Ascending aorta (tissue), 2 donors: ENCODE measurements around the gene MARK3. TPM values are rescaled to one million over a fixed set of nuclear protein-coding genes. Genes with fewer than 3 reads are reported as not detected.
"Not testable (repeated sequence)": the region's sequence is repeated elsewhere in the genome, so short reads cannot be mapped to it uniquely, and the experiment has no call there.

ENCODE experiments used
- DNase-seq, 2 donors: peaks; one replicate each; pipeline ENCODE4 v3.0.0-alpha.2; 2019; ENCODE audit warnings: low spot score in 2 of 2
- H3K27ac ChIP-seq, 2 donors: fragments of 200-600 bp; sonication (generic); one replicate each; pipeline ENCODE4 v1.5.1; 2016 to 2017; ENCODE audit warnings: mild to moderate bottlenecking in 1 of 2
- H3K27me3 ChIP-seq: fragments of 200-600 bp; sonication (generic); one replicate; pipeline ENCODE4 v1.5.1; 2017
- H3K36me3 ChIP-seq, 2 donors: fragments of 200-600 bp; sonication (generic); one replicate each; pipeline ENCODE4 v1.5.1; 2016
- H3K4me1 ChIP-seq, 2 donors: fragments of 200-600 bp; sonication (generic); one replicate each; pipeline ENCODE4 v1.5.1; 2016 to 2017; ENCODE audit warnings: mild to moderate bottlenecking in 1 of 2
- H3K4me3 ChIP-seq, 2 donors: fragments of 200-600 bp; sonication (generic); one replicate each; pipeline ENCODE4 v1.5.1; 2016 to 2017; ENCODE audit warnings: mild to moderate bottlenecking in 1 of 2
- H3K9me3 ChIP-seq, 2 donors: fragments of 200-600 bp; sonication (generic); one replicate each; pipeline ENCODE4 v1.5.1; 2016
- intact Hi-C: fragments of 100-400 bp; cut with DNase I; formaldehyde crosslinking; loops from one replicate; pipeline ENCODE4 v1.15.1; 2023
- total RNA-seq: library from RNA; depleted of rRNA; stranded (reverse); fragments of >200 nt; gene quantifications from one replicate; pipeline ENCODE4 v1.1.0, GENCODE V29; 2016
- TF ChIP-seq, protein P1 (sequence below), 3 experiments: fragments of 200-600 bp in 2 of 3; fragments of 450-650 bp in 1 of 3; sonication (generic) in 2 of 3; IDR thresholded peaks; one replicate each; pipeline ENCODE4 v1.5.1; 2016 to 2019; ENCODE audit warnings: antibody characterized with exemption in 3 of 3, mild to moderate bottlenecking in 1 of 3, moderate library complexity in 1 of 3

MARK3 gene
- total RNA-seq, 1 donor from 2014 or later = 78.1 TPM

DNA sequence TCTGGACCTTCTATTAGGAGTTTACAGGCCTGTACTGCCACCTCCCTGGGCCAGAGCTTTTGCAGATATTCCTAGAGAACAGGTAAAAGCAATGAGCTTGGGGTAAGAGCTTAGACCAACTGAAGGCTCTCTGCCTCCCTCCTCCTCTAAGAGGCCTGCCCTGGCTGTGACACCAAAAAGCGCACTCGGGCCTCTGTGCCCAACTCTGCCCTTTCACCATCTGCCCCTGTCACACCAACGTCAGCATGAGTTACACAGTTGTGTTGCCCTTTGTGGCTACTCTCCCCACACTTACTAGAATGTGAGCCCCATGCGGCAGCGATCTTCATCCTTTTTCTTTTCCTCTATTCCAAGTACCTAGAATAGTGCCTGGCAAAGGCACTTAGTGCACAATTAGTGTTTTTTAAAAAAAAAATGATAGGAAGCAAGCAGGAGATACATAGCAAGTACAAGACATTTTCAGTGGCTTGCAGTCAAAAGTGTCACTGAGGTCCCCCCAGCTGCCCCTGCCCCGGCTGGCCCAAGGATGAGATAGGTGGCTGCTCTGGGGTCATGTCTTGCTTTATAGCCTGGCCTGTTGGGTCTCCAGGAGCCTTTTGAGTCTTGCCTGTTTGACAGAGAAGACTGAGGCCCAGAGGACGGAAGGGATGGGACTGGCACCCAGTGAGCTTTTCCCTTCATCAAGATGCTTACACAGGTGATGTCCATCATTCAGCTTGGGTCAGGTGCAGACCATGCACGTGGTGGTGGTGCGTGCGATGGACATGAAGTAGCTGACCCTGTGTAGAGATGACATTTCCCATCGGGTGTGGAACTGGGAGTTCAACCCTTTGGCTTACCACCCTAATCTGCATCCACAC is 124.9 kb downstream of the MARK3 start:
- peaks cover 13 to 24% of the 10 kb centered on the region in 2 donors for H3K4me1 ChIP-seq
- H3K27ac ChIP-seq = no peak overlapping the region
- TF ChIP-seq, protein P1, sequence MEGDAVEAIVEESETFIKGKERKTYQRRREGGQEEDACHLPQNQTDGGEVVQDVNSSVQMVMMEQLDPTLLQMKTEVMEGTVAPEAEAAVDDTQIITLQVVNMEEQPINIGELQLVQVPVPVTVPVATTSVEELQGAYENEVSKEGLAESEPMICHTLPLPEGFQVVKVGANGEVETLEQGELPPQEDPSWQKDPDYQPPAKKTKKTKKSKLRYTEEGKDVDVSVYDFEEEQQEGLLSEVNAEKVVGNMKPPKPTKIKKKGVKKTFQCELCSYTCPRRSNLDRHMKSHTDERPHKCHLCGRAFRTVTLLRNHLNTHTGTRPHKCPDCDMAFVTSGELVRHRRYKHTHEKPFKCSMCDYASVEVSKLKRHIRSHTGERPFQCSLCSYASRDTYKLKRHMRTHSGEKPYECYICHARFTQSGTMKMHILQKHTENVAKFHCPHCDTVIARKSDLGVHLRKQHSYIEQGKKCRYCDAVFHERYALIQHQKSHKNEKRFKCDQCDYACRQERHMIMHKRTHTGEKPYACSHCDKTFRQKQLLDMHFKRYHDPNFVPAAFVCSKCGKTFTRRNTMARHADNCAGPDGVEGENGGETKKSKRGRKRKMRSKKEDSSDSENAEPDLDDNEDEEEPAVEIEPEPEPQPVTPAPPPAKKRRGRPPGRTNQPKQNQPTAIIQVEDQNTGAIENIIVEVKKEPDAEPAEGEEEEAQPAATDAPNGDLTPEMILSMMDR (IDR thresholded peaks at IDR 0.05) = no peak
- H3K9me3 ChIP-seq = no peaks in the 10 kb centered on the region
- no peaks in the 10 kb centered on the region for H3K27me3 ChIP-seq
- H3K4me3 ChIP-seq = no peak overlapping the region
- DNase-seq = no peak
- intact Hi-C loops = no loop called here
- H3K36me3 ChIP-seq = peaks cover 28 to 36% of the 10 kb centered on the region in 2 donors

- peaks cover 23 to 28% of the 10 kb centered on the region in 2 donors for H3K36me3 ChIP-seq
- H3K27me3 ChIP-seq = no peaks in the 10 kb centered on the region
- intact Hi-C loops = no loop called here
- peaks cover 13 to 24% of the 10 kb centered on the region in 2 donors for H3K4me1 ChIP-seq
- TF ChIP-seq, protein P1 (IDR thresholded peaks at IDR 0.05) = no peak
- peak overlapping the region; percentile 13 to 25 for H3K27ac ChIP-seq
- no peaks in the 10 kb centered on the region for H3K9me3 ChIP-seq
- H3K4me3 ChIP-seq = no peak overlapping the region
- no peak for DNase-seq
Measured at GRCh38 chr14:103510724-103511693, 125.8 kb downstream of the MARK3 start.

- not testable (repeated sequence) for H3K27me3 ChIP-seq, DNase-seq, H3K9me3 ChIP-seq
- Histone ChIP-seq H3K27ac (peak overlapping the region; percentile 89 to 94), H3K36me3 (peaks cover 23 to 28% of the 10 kb centered on the region in 2 donors), H3K4me1 (peaks cover 13 to 24% of the 10 kb centered on the region in 2 donors), H3K4me3 (peak overlapping the region in 1 of 2 donors; percentile 21)
- intact Hi-C loops = loop anchor here (2.0 kb wide), 1 partner anchor 39 kb away; no protein-coding TSS in a partner anchor
Measured at GRCh38 chr14:103512180-103512579, 127.0 kb downstream of the MARK3 start.

DNA sequence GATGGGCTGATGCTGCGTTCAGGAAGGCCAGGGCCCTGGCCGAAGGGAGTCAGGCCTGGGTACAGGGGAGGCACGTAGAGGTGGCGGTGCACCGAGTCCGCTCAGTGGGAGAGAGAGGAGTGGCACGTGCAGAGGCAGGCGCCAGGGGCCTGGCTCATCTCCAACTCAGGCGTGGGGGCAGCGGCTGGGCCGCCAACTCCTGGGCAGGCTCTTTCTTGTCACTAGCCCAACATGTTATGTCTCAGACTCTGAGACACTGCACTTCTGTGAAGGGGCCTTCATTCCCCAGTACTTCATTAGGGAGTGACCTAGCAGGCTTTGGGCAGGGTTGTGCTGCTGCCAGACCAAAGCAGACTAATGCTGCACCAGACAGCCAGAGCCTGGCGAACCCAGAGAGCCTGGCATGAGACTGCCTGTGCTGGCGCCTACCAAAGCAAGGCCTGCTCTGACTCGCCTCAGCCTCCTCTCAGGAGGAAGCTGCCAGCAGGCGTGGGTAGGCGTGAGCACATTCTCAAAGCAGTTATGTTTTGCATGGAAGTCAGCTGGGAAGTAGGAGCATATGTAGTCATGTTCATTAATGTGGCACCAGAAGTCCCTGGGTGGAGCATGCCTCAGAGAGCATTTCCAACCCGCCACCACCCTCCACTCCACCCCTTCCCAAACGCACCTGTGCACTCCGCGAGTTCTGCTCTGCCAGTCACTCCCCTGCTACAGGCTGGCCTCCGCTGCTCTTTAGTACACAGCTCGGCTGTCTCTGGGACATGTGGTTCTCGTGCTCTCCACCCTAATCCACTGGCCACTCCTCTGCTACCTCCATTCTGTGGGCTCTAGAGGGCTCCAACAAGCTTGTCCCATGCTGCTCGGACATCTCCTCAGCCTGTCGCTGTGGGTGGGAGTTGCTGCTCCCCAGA is 127.7 kb downstream of the MARK3 start:
- Histone ChIP-seq H3K36me3 (peaks cover 20 to 25% of the 10 kb centered on the region in 2 donors), H3K4me1 (peaks cover 14 to 26% of the 10 kb centered on the region in 2 donors), H3K27ac (peak overlapping the region; percentile 89 to 94), H3K27me3 (no peaks in the 10 kb centered on the region), H3K9me3 (no peaks in the 10 kb centered on the region), H3K4me3 (peak overlapping the region in 1 of 2 donors; percentile 21)
- intact Hi-C loops = loop anchor here (2.0 kb wide), 1 partner anchor 38 kb away; no protein-coding TSS in a partner anchor
- TF ChIP-seq, protein P1 (IDR thresholded peaks at IDR 0.05) = peak in 1 of 3 experiments; percentile 19
- DNase-seq = peak; percentile 76 to 95

GRCh38 chr14:103514596-103515421 is 129.6 kb downstream of the MARK3 start:
- Histone ChIP-seq H3K4me1 (peaks cover 19 to 44% of the 10 kb centered on the region in 2 donors), H3K4me3 (no peak overlapping the region), H3K27me3 (no peaks in the 10 kb centered on the region), H3K36me3 (peaks cover 9 to 17% of the 10 kb centered on the region in 2 donors), H3K27ac (peak overlapping the region; percentile 25 to 59), H3K9me3 (no peaks in the 10 kb centered on the region)
- DNase-seq = no peak
- intact Hi-C loops = loop anchor here (5.0 kb wide), 1 partner anchor 112 kb away; the partner anchor contains the start of gene KLC1
- TF ChIP-seq, protein P1 (IDR thresholded peaks at IDR 0.05) = no peak
